Esophagus squamous epithelium (tissue), 4 donors: ENCODE data around the gene KCNK5.

Experiments used
- CTCF ChIP-seq, 6 experiments: fragments of 450-650 bp in 4 of 6; fragments of 200-600 bp in 2 of 6; sonication (generic) in 2 of 6; IDR thresholded peaks; one replicate each; pipeline ENCODE4 v1.5.1; 2016 to 2019; ENCODE audit warnings: antibody characterized with exemption in 6 of 6, mild to moderate bottlenecking in 4 of 6, moderate library complexity in 4 of 6
- POLR2A ChIP-seq, 4 donors: fragments of 450-650 bp; IDR thresholded peaks; one replicate each; pipeline ENCODE4 v1.6.1; 2017; ENCODE audit warnings: antibody characterized with exemption in 4 of 4, mild to moderate bottlenecking in 4 of 4, moderate library complexity in 3 of 4

- TF ChIP-seq CTCF (IDR thresholded peaks at IDR 0.05) (no peak), POLR2A (IDR thresholded peaks at IDR 0.05) (no peak)
Observed at GRCh38 chr6:39166912-39167290, 62.4 kb downstream of the KCNK5 start.
